ENCODE measurements around the gene ARRB2. TPM values are rescaled to one million over a fixed set of nuclear protein-coding genes. Genes with fewer than 3 reads are reported as not detected.
A peak's percentile ranks its signal among the peaks of the same experiment; 100 is the strongest.

The ARRB2 gene
- total RNA-seq, 1 donor from 2014 or later, result 6.6 TPM

DNA sequence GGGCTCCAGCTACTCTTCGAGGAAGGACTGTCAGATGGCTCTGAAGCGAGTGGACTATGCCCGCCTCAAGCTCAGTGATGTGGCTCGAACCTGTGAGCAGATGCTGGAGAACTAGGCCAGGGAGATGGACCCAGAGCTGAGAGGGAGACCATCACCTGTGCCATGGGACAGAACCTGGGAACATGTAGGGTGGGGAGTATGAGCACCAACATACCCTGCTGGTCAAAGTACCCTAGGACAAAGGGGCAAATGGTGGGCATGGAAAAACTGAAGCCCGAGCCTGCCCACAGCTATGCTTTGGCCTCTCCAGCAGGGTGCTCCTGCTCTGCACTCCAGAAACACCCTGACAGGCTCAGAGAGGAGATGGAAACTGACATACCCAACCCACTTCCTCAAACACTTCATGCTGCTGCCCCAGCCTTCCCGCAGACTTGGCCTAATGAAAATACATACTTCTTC lies 22.7 kb downstream of the ARRB2 start:
- peak; percentile 22 for DNase-seq

DNA sequence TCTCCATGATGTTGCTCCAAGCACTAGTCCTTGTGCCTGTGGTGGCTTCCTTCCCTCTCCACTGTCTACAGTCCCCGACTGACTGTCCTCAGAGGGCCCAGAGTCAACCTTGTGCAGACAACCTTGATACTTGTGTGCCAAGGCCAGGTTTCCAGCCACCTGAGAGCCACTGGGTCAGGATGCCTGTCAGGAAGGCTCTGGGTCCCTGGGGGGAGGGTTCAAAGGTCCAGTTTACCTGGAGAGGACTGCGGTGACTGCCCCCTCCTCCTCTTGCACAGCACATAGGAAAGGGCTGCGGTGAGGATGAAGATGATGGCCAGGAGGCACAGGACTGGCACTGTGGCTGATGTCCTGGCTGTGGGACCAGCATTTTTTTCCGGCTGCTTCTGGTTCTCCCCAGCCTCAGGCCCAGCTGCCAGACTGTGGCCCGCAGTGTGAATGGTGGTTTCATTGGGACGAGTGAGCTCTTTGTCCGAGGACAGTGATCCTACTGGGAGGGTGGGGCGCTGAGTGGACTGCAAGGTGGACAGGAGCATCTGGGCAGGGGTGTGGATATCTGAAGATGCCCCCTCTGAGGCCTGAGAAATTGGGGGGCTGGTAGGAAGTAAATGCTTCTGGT lies 24.5 kb downstream of the ARRB2 start:
- no peak for DNase-seq

DNA sequence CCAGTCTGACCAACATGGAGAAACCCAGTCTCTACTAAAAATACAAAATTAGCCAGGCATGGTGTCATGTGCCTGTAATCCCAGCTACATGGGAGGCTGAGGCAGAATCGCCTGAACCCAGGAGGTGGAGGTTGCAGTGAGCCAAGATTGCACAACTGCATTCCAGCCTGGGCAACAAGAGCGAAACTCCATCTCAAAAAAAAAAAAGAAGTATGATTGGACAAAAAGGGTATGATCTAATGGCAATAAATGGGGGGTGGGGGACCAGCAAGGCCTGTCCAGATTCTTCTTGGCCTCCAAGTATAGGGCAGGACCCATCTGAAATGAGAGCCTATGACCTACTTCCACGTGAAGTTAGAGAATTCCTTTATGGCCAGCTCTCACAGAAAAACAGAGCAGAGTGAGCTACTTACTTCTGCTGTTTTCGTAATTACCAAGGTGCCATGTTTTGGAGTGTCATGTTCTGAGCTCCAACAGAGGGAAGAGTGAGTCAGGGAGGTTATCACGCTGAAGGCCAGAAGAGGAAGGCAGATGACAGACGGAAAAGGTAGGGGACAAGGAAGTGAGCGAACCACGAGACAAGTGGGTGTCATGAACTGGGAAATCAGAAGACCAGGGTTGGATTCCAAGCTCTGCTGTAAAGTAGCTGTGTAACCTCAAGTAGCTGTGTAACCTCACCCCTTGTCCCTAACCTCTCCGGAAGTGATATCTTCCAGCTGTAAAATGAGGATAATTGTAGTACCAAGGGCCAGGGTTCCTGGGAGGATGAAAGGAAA lies 25.6 kb downstream of the ARRB2 start:
- peak; percentile 53 for DNase-seq

DNA sequence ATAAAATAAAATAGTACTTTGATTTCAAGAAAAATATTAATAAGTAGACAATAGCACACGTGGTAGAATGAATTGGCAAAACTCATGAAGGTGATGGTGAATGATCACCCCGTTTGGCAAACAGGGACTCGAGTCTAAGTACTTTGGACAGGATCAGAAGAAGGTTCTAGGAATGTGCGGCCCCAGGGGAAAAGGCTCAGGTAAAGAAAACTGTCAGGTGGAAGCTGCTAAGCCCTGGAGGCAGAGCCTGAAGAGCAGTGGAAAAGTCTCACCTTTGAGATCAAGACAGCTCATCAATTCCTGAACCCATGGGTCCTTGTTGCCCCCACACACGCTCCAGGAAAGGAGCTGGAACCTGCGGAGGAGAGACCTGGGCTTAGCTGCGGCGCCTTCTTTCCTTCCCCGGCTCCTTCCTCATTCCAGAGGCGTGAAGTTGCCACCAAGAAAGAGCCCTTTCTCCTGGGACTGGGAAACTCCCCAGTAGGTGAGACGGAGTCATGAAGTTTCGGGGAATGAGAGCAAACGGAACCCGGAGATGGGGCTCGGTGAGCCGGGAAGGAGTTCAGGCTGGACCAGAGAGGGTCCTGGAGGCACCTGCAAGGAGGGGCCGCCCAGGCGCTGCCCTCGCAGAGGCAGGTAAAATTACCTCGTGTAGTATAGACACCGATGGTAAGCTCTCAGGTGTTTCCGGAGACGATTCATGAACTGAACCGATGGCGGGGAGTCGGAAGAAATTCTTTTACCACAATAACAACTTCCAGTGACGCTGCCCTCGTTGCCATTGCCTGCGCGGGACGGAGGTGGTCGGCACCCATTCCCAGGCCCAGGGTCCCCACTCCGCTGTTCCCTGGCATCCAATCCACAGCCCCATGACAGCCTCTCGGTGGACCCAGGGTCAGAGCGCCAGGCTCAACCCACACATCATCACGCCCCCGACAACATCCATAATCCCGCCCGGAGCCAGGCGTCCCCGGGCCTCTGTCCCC lies 28.0 kb downstream of the ARRB2 start:
- DNase-seq, result no peak

DNA sequence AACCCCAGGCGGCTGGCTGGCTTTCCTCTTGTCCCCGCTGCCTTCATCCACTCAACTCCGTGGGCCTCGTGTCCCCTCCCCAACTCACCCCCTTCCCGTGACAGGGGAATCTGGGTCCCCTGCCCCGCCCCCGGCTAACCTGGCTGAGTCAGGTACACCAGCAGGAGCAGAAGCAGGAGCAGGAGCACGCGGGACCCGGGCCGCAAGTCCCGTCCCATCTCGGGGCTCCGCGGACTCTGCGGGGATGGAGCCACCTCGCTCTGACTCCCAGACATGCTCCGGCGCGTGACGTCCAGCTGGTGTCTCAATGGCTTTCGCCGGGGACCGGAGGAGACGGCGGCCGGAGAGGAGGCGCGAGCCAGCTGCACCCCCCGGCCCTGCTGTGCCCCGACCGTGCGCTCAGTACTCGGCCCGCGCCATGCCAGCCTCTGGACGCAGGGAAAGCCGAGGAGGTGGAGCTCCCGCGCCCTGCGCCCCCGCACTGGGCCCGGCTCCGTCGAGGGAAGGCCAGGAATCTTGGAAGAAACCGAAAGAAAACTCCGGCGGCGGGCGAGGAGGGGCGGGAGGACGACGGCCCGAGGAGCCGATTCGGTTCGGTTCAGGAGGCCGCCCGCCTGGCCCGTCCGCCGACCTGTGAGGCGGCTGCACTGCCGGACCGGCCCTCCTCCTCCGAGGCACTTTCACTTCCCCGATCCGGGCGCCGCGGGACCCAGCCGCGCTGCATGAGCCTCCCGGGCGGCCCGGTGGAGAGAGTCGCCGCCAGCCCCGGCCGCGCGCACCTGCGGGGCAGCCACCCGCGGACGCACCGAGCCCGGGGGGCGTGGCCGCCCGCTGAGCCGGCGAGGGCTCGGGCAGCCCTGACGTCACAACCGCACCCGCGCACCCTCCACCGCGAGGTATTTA lies 28.9 kb downstream of the ARRB2 start, which contains the start of the genes CXCL16 and ZMYND15:
TSS of gene CXCL16 (minus strand) at position 807 of the 903 bp plus-strand sequence. CDS start at position 218, 589 bp downstream.
TSS of gene ZMYND15 (plus strand) at position 712 of the 903 bp plus-strand sequence. CDS start 716 bp downstream, outside the sequence.
- DNase-seq, result peak; percentile 55

DNA sequence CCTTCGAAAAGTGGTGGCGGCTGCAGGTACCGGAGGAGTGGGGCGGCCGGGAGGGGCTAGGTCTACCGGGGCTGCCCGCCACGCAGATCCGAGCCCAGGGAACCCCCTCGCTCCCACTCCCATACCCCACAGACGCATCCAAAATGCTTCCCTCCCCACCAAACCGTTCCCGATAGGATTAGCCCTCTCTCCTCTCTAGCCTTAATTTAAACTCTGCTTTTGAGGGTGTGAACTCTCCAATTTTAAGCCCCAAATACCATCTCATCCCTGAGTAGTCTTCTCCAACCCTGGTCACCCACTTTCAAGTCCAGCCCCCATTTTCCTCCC lies 29.6 kb downstream of the ARRB2 start:
- no peak for DNase-seq

DNA sequence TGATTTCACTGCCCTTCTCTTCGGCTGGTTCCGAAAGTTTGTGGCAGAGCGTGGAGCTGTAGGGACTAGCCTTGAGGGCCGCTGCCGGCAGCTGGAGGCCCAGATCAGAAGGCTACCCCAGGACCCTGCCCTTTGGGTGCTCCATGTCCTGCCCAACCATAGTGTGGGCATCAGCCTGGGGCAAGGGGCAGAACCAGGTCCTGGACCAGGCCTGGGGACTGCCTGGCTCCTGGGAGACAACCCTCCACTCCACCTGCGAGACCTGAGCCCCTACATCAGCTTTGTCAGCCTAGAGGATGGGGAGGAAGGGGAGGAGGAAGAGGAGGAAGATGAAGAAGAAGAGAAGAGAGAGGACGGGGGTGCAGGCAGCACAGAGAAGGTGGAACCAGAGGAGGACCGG lies 30.2 kb downstream of the ARRB2 start:
- DNase-seq, result no peak

DNA sequence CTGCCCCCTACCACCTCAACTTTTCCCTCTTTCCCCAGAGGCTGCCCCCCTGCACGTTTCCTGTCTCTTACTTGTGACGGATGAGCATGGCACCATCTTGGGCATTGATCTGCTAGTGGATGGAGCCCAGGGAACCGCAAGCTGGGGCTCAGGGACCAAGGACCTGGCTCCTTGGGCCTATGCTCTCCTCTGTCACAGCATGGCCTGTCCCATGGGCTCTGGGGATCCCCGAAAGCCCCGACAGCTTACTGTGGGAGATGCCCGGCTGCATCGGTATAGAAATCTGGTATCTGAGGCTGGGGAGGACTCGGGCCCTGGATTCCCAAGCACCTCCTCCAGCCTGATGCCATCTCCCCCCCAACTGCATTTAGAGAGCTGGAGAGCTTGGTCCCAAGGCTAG lies 31.1 kb downstream of the ARRB2 start:
- DNase-seq, result no peak

DNA sequence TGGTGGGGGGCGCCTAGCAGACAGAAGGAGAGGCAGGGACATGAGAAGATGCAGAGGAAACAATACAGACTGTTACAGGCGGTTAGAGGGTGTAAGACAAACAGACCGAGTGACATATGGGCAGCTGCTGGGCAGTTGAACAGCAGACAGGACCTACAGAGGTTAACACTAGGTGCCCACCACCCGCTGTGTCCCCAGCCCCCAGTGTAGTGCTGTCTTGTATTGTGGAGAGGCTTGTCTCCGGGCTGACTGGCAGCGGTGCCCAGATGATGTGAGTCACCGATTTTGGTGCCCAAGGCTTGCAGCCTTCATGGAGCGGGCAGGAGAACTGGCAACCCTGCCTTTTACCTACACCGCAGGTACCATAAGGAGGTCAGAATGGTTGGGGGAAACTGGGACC lies 31.7 kb downstream of the ARRB2 start:
- no peak for DNase-seq

DNA sequence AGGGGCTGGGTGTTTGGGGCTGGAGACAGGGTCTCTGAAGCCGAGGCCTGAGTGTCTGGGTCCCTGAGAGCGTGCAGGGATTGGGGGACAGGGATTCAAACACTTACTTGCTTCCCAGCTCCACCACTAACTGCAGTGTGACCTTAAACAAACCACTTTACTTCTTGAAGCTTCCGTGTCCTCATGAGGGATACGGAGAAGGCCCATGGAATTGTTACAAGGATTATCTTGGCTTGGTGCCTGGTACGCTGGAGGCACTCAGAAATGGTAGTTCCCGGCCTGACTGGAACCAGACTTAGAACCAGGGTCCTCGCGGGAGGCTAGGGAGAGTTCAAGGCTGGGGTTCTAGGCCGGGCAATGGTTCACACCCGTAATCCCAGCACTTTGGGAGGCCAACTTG lies 32.2 kb downstream of the ARRB2 start:
- peak; percentile 32 for DNase-seq

DNA sequence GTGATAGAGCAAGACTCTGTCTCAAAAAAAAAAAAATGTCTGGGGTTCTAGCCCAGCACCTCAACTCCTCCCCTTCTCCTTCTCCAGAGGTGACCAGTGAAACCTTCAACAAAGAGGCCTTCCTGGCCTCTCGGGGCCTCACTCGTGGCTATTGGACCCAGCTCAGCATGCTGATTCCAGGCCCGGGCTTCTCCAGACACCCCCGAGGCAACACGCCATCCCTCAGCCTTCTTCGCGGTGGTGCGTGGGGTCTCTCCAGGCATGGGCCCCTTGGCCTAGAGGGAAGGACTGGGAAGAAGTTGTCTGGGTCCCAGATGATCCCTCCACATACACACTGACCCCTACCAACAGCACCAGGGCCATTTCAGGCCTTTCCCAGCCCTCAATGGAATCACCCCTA lies 32.8 kb downstream of the ARRB2 start:
- no peak for DNase-seq

DNA sequence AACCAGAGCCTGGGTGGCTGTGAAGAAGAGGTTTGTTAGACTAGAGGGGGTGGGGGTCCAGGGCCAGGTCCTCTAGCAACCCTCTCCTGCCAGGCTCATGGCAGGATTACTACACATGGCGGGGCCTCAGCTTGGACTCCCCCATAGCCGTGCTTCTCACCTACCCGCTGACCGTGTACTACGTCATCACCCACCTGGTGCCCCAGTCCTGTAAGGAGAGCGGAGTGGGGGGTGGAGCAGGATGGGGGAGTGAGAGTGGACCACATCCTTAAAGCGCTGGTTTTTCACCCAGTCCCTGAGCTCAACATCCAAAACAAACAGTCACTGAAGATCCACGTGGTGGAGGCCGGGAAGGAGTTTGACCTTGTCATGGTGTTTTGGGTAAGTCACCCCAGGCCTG lies 33.5 kb downstream of the ARRB2 start:
- no peak for DNase-seq

DNA sequence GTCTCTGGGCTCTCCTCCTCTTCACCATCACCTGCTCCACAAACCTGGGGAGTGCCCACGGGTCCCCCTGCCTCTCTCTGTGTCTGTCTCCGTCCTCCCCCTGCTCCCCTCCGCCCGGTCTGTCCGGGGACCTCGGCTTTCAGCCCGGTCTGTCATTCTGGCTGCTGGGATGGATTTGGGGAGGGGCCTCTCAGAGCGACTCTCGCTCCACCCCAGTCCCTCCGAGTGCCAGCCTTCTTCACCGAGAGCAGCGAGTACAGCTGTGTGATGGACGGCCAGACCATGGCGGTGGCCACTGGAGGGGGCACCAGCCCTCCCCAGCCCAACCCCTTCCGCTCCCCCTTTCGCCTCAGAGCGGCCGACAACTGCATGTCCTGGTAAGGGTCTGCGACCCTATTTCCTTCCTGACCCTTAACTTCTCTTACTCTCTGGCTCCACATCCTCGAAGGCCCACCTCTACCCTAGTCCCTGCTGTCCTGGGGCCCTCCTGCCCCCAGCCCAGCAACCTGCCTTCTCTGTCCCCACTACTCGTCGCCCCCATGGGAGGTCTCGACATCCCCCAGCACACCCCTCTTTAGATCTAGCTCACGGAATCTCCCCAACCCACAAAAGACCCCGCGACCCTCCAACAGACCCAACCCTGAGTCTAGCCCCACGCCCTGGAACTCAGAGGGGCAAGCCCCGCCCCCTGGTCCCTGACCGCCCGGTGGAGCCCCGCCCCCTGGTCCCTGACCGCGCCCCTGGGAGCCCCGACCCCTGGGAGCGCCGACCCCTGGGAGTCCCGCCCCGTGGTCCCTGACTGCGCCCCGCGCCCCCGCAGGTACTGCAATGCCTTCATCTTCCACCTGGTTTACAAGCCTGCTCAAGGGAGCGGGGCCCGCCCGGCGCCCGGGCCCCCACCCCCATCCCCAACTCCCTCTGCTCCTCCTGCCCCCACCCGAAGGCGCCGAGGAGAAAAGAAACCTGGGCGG lies 34.9 kb downstream of the ARRB2 start:
- DNase-seq, result no peak

DNA sequence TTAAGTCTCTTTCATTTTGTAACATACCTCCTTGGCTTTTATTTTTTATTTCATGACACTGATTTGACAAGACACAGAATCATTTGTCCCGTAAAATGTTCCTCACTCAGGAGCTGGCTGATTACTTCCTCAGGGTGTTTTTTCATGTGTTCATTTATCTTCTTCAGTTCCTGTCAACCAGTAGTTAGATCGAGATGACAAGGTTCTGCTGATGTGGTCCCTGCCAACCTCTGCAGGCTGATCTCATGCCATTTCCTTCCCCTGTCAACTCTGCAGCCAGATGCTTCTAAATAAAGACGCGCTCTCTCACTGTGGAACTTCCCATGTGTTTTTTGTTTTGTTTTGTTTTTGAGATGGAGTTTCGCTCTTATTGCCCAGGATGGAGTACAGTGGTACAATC lies 37.4 kb downstream of the ARRB2 start:
- peak; percentile 64 for DNase-seq

DNA sequence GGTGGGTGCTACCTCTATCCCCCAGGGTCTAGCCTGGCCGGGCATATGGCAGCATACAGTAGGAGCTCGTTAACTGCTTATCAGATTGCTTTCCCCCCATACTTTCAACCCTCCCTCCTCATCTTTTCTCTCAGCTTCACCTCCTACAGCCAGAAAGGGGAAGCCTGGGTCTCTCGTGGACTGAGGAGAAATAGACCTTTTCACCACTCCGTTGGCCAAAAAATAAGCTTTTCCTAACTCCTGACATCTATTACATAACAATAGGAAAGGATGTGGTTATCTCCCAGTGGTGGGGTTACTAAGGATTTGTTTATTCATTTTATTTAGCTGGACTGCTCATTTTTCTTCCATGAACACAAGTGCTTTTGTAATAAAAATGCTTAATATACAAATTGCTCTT lies 38.3 kb downstream of the ARRB2 start:
- DNase-seq, result no peak

DNA sequence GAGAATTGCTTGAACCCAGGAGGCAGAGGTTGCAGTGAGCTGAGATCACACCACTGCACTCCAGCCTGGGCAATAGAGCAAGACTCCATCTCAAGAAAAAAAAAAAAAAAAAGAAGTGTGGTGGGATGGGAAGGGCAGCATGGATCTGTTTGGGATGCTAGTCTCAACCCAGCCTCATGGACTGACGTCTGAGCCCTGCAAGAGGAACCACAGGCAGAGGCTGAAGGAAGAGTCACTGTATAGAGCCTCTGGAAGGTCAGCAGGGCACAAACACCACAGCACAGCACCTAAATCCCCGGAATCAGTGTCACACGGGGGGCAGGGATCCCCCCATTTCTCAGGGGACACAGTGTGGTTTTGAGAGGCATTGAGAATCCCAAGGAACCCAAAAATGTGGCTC lies 40.2 kb downstream of the ARRB2 start:
- DNase-seq, result no peak

DNA sequence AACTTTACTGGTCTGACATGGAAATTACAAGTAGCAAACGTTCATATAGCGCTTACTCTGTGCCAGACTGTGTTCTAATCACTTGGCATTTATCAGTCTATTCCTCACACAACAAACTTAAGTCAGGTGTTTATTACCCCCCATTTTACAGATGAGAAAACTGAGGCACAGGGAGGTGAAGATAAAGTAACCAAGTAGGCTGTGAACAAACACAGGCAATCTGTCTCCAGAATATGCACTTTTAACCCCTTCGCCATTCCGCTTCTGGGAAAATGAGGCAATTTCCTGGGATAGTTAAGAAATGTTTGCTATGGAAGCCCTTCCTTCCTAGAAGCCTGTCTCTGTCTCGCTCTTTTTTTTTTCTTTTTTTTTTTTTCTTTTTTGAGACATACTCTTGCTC lies 41.5 kb downstream of the ARRB2 start:
- DNase-seq, result peak; percentile 50

DNA sequence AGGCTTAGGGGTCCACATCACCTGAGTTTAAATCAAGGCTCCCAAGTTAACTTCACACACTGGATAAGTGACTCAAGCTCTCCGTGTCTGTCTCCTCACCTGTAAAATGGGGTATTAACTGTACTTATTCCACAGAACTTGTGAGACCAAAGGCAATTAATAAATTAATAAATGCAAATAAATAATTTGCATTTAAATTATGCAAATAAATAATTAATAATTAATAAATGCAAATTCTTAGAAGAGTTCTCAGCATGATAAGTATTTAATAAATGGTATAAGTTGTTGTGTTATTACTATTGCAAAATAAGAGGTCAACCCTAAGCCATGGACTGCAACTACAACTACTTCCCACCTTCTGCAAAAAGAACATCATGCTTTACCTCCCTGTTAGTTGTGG lies 43.0 kb downstream of the ARRB2 start:
- DNase-seq, result no peak

DNA sequence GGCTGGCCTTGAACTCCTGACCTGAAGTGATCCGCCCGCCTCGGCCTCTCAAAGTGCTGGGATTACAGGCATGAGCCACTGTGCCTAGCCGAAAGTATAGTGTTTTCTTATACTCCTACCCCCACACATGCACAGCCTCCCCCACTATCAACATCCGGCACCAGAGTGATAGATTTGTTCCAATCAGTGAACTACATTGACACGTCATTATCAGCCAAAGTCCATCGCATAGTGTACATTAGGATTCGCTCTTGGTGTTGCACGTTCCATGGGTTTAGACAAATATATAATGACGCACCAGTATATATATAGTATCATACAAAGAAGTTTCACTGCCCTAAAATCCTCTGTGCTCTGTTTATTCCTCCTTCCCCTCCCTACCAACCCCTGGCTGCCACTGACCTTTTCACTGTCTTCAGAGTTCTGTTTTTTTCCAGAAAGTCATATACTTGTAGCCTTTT lies 49.4 kb downstream of the ARRB2 start:
- no peak for DNase-seq

DNA sequence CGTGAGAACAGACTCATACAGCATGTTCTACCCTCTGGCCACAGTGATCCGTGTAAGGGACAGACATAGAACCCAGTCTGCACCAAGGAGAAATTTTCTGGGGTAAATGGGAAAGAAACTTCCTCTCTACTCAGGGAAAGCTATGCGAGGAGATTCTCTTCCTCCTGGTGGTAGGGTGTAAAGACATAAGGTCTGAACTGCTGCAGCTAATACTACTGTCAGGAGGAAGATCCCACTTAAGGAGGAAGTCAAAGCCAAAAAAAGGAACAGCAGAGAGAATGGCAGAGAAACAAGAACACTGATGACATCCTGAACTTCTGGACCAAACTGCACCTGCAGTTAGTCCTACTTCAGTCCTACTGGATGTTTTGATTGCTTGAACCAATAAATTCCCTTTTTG lies 54.2 kb downstream of the ARRB2 start:
- no peak for DNase-seq

DNA sequence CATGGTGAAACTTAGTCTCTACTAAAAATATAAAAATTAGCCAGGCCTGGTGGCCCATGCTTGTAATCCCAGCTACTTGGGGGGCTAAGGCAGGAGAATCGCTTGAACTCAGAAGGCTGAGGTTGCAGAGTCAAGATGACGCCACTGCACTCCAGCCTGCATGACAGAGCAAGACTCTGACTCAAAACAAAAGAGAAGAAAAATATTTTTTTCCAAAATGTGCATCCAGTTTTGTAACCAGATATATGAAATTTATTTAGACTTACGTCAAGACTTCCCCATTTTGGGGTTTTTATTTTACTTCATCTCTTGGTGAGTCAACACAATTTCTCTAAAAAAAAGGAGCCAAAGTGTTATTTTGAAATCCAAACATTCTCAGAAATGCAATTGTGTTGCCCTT lies 55.8 kb downstream of the ARRB2 start:
- DNase-seq, result no peak

Data from dermis blood vessel endothelial cell (primary cell).